K562 (cell line): Measurements from ENCODE around the gene EEFSEC. TPM values are rescaled to one million over a fixed set of nuclear protein-coding genes. Genes with fewer than 3 reads are reported as not detected.

Source experiments
- CBX2 ChIP-seq: fragments of 200-600 bp; sonication (generic); IDR thresholded peaks from one replicate; pipeline ENCODE4 v1.6.1; 2012; ENCODE audit warnings: mild to moderate bottlenecking, low read length, inconsistent platforms; ENCODE audit not compliant: insufficient read depth, poor library complexity, severe bottlenecking
- CBX5 ChIP-seq: IDR thresholded peaks from 2 replicates; pipeline ENCODE4 v1.6.1; 2014; ENCODE audit warnings: low read depth, borderline replicate concordance
- FOXK1 ChIP-seq: sonication (generic); formaldehyde crosslinking; IDR thresholded peaks from 2 replicates; pipeline ENCODE4 v1.8.0; 2022; ENCODE audit warnings: missing genetic modification reagents, mild to moderate bottlenecking, borderline replicate concordance
- HNRNPL ChIP-seq: fragments of 200-400 bp; formaldehyde crosslinking; IDR thresholded peaks from 2 replicates; pipeline ENCODE4 v1.6.1; 2017; ENCODE audit warnings: low read depth, mild to moderate bottlenecking, low read length
- MCM5 ChIP-seq: fragments of 450-650 bp; IDR thresholded peaks from 2 replicates; pipeline ENCODE4 v1.6.1; 2016; ENCODE audit warnings: low read depth
- NONO ChIP-seq, 2 experiments: fragments of 200-400 bp in 1 of 2; fragments of 450-650 bp in 1 of 2; formaldehyde crosslinking in 1 of 2; IDR thresholded peaks; 2 replicates each; pipeline ENCODE4 v1.6.1; 2017; ENCODE audit warnings: low read depth in 2 of 2, mild to moderate bottlenecking in 2 of 2, moderate library complexity in 2 of 2, low read length in 1 of 2
- RB1 ChIP-seq: fragments of 450-650 bp; IDR thresholded peaks from 2 replicates; pipeline ENCODE4 v1.6.1; 2017; ENCODE audit warnings: low read depth, mild to moderate bottlenecking
- U2AF1 ChIP-seq: fragments of 200-400 bp; formaldehyde crosslinking; optimal IDR thresholded peaks from 2 replicates; pipeline ENCODE3; 2017; ENCODE audit warnings: mild to moderate bottlenecking, low read depth, low read length, moderate library complexity
- YY1 ChIP-seq, 3 experiments: IDR thresholded peaks; 2 replicates each; pipeline ENCODE4 v1.6.1; 2011; ENCODE audit warnings: low read length in 2 of 3, mild to moderate bottlenecking in 2 of 3, moderate library complexity in 2 of 3, borderline replicate concordance in 1 of 3, control low read depth in 1 of 3, low read depth in 1 of 3; ENCODE audit not compliant: insufficient read depth in 3 of 3, insufficient replicate concordance in 2 of 3, control insufficient read depth in 1 of 3, insufficient read length in 1 of 3; ENCODE audit errors: extremely low read depth in 1 of 3
- ZNF592 ChIP-seq: fragments of 450-650 bp; IDR thresholded peaks from 2 replicates; pipeline ENCODE4 v1.6.1; 2017; ENCODE audit warnings: antibody characterized with exemption, mild to moderate bottlenecking
- polyA plus RNA-seq, 8 experiments: library from polyadenylated mRNA; depleted of rRNA in 4 of 8; stranded (reverse) in 5 of 8; unstranded in 3 of 8; fragments of >200 nt; fragmentation: Nextera tagmentation in 2 of 8; fragmentation: Illumina TruSeq in 1 of 8; extraction: Ambion mirVana in 2 of 8; extraction: Trizol in 1 of 8; gene quantifications; 2 replicates each; pipeline versions ENCODE4 v1.2.1 to v1.2.3, GENCODE V29; 2011 to 2014; ENCODE audit warnings: inconsistent platforms in 1 of 8, missing spikeins in 1 of 8
- total RNA-seq, 7 experiments: library from RNA; depleted of rRNA in 6 of 7; stranded (reverse); fragments of >200 nt in 6 of 7; fragmentation: Illumina TruSeq in 2 of 7; extraction: Trizol in 2 of 7; gene quantifications; 2 replicates each; pipeline versions ENCODE4 v1.2.1 to v1.2.3, GENCODE V29; 2011 to 2021; ENCODE audit warnings: low replicate concordance in 1 of 7
- TF ChIP-seq, protein P1 (sequence below): sonication (generic); formaldehyde crosslinking; IDR thresholded peaks from 2 replicates; pipeline ENCODE4 v1.8.0; 2022; ENCODE audit warnings: mild to moderate bottlenecking, missing genetic modification reagents
- TF ChIP-seq, protein P2 (sequence below): fragments of 450-650 bp; formaldehyde crosslinking; IDR thresholded peaks from 2 replicates; pipeline ENCODE4 v1.4.0; 2022; ENCODE audit warnings: missing genetic modification characterization
- TF ChIP-seq, protein P3 (sequence below), 3 experiments: IDR thresholded peaks in 2 of 3; conservative IDR thresholded peaks in 1 of 3; 2 replicates each; pipeline ENCODE4 v1.5.1; 2011 to 2012; ENCODE audit warnings: low read length in 3 of 3, mild to moderate bottlenecking in 3 of 3, control low read depth in 2 of 3, improper control_type of control experiment in 1 of 3, inconsistent platforms in 1 of 3, low read depth in 1 of 3, mixed read lengths in 1 of 3, moderate library complexity in 1 of 3; ENCODE audit not compliant: insufficient read depth in 2 of 3

The EEFSEC gene
- total and polyA plus RNA-seq, 9 of the 15 experiments (the other 6 are each of a cell fraction or from before 2014, with no cell fraction given): 0.35 to 11.8 (median 7.7) TPM

DNA sequence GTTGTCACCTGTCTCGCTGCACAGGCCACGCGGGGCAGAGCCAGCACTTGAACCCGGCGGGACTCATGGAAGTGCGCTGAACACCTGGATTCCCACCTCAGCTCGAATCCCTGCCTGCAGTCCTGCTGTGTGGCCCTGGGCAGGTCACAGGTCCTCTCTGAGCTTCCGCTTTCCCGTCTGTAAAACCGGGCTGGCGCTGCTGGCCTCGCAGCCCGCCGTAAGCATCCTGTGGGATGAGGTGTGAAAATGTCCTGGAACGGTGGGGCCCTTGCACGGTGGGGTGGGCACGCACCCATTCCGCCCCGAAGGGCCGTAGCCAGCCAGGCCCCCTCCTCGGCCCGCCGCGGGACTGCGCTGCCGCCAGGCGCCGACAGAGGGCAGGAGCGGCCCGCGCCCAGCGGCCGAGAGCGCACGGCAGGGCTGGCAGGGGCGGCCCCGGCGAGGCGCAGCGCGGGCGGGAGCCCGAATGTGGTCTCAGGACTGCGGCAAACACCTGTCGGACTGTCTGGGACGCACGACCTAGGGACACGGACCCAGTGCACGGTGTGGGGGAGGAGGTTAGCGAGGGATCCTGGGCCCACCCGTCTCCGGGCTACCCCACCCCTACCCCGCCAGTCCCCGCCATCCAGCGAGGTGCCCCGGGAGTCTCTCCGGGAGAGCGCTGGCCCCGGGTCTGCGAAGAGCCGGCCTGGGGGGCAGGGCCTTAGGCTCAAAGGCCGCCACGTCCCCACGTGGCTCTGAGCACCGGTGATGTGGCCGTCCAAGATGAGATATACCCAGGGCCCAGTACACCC, 273.0 kb downstream of the EEFSEC start (continued):
- TF ChIP-seq, protein P1, sequence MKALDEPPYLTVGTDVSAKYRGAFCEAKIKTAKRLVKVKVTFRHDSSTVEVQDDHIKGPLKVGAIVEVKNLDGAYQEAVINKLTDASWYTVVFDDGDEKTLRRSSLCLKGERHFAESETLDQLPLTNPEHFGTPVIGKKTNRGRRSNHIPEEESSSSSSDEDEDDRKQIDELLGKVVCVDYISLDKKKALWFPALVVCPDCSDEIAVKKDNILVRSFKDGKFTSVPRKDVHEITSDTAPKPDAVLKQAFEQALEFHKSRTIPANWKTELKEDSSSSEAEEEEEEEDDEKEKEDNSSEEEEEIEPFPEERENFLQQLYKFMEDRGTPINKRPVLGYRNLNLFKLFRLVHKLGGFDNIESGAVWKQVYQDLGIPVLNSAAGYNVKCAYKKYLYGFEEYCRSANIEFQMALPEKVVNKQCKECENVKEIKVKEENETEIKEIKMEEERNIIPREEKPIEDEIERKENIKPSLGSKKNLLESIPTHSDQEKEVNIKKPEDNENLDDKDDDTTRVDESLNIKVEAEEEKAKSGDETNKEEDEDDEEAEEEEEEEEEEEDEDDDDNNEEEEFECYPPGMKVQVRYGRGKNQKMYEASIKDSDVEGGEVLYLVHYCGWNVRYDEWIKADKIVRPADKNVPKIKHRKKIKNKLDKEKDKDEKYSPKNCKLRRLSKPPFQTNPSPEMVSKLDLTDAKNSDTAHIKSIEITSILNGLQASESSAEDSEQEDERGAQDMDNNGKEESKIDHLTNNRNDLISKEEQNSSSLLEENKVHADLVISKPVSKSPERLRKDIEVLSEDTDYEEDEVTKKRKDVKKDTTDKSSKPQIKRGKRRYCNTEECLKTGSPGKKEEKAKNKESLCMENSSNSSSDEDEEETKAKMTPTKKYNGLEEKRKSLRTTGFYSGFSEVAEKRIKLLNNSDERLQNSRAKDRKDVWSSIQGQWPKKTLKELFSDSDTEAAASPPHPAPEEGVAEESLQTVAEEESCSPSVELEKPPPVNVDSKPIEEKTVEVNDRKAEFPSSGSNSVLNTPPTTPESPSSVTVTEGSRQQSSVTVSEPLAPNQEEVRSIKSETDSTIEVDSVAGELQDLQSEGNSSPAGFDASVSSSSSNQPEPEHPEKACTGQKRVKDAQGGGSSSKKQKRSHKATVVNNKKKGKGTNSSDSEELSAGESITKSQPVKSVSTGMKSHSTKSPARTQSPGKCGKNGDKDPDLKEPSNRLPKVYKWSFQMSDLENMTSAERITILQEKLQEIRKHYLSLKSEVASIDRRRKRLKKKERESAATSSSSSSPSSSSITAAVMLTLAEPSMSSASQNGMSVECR (CRISPR knock-in tag): peak; percentile 37; the same call in 1 of the 2 replicates
- TF ChIP-seq FOXK1 (CRISPR knock-in tag): no peak
- TF ChIP-seq, protein P2, sequence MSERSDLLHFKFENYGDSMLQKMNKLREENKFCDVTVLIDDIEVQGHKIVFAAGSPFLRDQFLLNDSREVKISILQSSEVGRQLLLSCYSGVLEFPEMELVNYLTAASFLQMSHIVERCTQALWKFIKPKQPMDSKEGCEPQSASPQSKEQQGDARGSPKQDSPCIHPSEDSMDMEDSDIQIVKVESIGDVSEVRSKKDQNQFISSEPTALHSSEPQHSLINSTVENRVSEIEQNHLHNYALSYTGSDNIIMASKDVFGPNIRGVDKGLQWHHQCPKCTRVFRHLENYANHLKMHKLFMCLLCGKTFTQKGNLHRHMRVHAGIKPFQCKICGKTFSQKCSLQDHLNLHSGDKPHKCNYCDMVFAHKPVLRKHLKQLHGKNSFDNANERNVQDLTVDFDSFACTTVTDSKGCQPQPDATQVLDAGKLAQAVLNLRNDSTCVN: no peak
- TF ChIP-seq CBX2: no peak
- TF ChIP-seq MCM5: no peak
- TF ChIP-seq NONO (IDR thresholded peaks at IDR 0.05; ENCODE audit: low read depth in 2 of 2, low read length in 1 of 2): peak in 1 of 2 experiments; percentile 40; a peak in 1 of 4 replicates
- TF ChIP-seq, protein P3, sequence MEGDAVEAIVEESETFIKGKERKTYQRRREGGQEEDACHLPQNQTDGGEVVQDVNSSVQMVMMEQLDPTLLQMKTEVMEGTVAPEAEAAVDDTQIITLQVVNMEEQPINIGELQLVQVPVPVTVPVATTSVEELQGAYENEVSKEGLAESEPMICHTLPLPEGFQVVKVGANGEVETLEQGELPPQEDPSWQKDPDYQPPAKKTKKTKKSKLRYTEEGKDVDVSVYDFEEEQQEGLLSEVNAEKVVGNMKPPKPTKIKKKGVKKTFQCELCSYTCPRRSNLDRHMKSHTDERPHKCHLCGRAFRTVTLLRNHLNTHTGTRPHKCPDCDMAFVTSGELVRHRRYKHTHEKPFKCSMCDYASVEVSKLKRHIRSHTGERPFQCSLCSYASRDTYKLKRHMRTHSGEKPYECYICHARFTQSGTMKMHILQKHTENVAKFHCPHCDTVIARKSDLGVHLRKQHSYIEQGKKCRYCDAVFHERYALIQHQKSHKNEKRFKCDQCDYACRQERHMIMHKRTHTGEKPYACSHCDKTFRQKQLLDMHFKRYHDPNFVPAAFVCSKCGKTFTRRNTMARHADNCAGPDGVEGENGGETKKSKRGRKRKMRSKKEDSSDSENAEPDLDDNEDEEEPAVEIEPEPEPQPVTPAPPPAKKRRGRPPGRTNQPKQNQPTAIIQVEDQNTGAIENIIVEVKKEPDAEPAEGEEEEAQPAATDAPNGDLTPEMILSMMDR (IDR thresholded peaks at IDR 0.05 in 2 of 3, conservative IDR thresholded peaks at IDR 0.05 in 1 of 3; ENCODE audit: insufficient read depth in 2 of 3, low read depth in 1 of 3, low read length in 3 of 3): peak; percentile 67 to 81 (median 69)
- peak; percentile 79 for TF ChIP-seq ZNF592
- TF ChIP-seq YY1 (IDR thresholded peaks at IDR 0.05; ENCODE audit: borderline replicate concordance in 1 of 3, control insufficient read depth in 1 of 3, extremely low read depth in 1 of 3, insufficient read depth in 3 of 3, insufficient read length in 1 of 3, insufficient replicate concordance in 2 of 3, low read depth in 1 of 3, low read length in 2 of 3): peak in 2 of 3 experiments; percentile 13 to 36
- TF ChIP-seq U2AF1: no peak
- 0 out of 2 replicates have a peak, but pooled peaks have one; percentile 50 for TF ChIP-seq HNRNPL
- peak; percentile 83; the same call in 1 of the 2 replicates for TF ChIP-seq RB1
- TF ChIP-seq CBX5: peak; percentile 45; the same call in 1 of the 2 replicates
